GM18508 (cell line): ENCODE measurements around the gene PALM2AKAP2.

Experiments used
- ATAC-seq: cut with Tn5 transposase; IDR thresholded peaks from one replicate; pipeline ENCODE4 v1.9.1; 2021; ENCODE audit warnings: moderate number of reproducible peaks; ENCODE audit not compliant: insufficient read depth, unreplicated experiment

Gene PALM2AKAP2

DNA sequence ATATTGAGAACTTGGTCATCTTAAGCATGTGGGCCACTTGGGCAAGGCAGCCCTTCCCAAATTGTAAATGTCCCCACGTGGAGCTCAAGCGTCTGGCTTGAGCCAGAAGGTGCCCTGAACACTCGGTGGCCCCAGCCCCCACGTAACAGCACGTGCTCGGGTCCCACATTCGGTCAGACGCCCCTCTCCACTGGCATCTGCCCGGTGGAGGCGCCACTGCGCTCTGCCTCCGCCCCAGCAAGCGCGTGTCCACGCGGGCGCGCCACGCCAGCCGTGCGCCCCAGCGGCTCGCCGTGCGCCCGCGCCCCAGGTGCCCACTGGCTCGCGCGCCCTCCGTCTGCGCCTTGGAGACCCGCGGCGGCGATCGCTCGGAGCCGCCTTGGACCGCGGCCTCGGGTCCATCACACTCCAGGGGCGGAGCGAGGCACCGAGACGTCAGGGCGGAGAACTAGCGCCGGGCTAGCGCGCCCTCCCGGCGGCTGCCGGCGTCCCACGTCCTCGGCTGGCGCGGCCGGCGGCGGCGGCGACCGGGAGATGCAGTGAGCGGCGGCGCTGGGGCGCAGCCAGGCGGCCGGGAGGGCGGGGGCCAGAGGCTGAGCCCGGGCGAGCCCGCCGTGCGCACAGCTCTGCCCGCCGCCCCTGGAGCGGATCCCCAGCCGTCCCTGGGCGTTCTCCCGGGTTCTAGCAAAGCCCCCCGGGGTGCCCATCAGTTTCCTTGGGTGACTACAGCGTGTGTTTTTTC is at the start of gene PALM2AKAP2:
Gene PALM2AKAP2, plus strand, starts transcription at position 488 of the 742 bp plus-strand sequence. CDS start 291 bp downstream, outside the sequence.
- no peak for ATAC-seq

DNA sequence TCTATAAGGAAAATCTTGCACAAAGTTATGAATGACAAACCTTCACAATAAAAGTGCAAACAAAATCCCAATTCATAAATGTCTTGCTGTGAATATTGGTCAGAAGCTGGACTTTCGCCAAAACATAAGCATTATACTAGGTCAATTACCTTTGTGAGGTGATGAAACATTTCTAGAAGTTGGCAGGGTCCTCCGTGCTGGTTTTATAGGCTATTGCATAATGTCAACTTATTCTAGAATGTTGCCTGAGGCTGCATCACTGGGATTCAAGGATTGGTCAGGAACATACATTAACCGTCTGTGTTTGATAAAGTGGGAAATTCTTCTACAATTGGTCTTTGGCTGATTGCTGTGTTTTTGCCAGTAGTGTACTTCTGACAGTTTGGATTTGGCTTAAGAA is 49.8 kb upstream of the PALM2AKAP2 start:
- ATAC-seq = no peak

DNA sequence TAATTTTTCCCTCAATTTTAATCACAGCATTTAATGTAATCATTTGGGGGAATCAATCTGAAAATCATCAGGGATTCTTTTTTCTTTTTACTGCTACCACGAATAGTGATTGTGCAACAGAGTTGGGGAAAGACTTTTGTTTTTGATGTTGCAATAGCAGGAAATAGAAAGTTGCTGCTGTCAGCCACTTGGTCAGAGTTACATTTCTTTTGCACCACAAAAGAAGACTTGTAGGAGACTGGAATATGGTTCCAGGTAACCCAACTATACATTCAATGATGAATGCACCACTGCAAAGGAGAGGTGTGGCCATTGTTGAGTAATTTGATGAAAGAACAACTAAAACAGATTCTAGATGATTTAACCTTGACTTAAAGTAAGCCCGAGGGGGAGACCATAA is 46.3 kb upstream of the PALM2AKAP2 start:
- ATAC-seq = no peak

DNA sequence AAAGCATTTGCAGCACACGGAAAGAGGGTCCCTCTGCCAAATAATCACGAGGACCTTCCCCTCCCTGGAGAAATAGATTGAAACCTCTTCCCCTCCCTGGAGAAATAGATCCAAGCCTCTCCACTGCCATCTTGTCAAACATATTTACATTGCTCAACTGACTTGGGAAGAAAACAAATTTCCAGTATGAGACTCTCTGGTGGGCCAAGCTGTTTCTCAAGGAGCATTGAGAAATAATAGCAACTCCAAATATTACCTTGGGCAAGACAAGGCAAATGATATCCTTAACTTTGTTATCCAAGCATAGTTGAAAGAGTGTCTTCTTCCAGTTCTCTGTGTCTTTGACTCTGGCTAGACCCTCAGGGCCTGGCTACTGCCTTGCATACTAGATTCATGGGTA is 45.2 kb upstream of the PALM2AKAP2 start:
- ATAC-seq = no peak

DNA sequence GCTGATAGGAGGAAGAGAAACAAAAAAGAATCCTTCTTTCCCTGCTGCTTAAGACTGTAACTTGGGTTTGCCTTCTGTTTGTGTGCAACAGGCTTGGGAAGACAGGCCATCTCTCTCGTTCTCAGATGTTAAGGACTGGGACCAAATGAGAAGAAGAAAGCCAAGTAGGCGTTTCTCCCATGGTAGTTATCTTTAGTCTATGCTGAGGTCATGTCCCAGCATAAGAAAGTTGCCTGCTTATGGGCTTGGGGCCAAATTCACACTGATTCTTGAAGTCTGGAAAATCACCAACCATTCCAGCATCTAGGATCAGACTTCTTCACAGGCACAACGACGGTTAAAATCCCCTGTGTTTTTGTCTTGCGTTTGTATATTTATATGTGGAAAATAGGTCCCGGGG is 44.2 kb upstream of the PALM2AKAP2 start:
- no peak for ATAC-seq

DNA sequence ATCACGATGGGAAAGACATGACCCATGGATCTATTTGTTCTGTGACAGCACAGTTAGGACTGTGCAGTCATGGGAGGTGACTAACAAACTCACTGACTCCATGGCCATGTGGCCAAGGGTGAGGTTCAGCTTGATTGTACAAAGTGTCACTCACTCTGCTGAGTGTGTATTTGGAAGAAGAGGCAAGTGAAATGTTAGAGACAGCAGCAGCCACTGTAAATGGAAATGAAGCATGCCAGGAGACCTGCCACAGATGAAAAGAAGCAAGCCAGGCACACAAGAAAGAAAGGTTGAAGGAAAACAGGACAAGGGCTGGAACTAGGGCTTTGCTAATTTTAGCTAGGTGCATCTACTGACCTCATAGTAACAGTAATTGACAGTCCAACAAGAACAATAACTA is 42.7 kb upstream of the PALM2AKAP2 start:
- ATAC-seq = no peak

DNA sequence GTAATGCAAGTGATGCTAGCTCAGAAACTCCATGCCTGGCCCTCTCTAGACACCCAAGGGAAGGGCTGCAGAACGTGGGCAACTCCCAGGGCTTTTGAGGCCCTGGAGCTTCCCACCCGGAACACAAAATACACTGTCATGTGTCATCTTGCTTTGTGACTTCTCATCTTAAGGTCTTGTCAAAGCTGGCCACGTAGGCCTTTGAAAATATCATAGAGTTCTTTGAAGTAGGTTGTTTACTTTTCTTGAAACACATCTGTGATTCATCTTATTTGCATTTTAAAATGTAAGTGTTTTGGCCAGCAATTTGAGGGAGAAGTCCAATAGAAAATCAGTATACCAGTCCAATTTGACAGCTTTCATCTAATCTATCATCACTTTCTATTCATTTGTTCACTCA is 40.2 kb upstream of the PALM2AKAP2 start:
- ATAC-seq = no peak

DNA sequence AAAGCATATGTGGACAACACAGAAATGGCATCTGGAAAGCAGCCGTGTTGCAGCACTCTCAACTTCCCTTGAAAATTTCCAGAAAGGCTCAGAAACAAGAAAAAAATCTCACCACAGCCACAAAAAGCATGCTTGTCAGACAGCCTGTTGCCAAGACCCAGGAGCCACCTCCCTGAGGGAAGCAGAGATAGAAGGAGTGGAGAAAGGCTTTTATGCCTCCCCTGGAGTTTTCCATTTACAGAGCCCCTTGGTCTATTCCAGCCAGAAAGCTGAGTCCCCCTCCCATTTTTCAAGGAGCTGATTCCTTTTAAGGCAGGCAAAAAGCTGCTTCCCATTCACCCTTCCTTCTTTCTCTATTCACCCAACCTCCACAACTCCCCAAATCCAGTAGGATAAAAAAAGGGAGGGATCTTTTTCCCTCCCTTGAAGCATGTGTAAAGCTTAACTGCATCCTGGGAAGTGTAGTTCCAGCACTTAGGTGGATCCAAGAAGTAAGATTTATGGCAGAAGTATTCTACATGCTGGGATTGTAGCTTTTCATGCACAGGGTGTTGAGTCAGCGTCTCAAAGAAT is 37.1 kb upstream of the PALM2AKAP2 start:
- no peak for ATAC-seq

DNA sequence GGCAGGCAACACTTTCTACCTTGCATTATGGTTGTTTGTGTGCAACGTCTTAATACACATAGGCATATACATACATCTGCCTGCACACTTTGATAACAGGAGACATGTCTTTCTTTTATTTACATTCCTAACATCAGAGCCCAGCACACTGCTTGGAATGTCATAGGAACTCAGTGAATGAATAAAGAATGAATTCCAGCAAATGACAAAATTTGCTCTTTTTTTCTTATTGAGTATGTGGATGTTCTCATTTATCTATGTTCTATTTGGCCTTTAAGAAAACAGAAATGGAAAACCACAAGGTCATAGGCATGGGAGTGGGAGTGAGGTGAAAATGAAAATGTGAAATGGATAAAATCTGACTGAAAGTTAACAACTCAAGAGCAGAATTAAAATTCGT is 36.3 kb upstream of the PALM2AKAP2 start:
- ATAC-seq = no peak

DNA sequence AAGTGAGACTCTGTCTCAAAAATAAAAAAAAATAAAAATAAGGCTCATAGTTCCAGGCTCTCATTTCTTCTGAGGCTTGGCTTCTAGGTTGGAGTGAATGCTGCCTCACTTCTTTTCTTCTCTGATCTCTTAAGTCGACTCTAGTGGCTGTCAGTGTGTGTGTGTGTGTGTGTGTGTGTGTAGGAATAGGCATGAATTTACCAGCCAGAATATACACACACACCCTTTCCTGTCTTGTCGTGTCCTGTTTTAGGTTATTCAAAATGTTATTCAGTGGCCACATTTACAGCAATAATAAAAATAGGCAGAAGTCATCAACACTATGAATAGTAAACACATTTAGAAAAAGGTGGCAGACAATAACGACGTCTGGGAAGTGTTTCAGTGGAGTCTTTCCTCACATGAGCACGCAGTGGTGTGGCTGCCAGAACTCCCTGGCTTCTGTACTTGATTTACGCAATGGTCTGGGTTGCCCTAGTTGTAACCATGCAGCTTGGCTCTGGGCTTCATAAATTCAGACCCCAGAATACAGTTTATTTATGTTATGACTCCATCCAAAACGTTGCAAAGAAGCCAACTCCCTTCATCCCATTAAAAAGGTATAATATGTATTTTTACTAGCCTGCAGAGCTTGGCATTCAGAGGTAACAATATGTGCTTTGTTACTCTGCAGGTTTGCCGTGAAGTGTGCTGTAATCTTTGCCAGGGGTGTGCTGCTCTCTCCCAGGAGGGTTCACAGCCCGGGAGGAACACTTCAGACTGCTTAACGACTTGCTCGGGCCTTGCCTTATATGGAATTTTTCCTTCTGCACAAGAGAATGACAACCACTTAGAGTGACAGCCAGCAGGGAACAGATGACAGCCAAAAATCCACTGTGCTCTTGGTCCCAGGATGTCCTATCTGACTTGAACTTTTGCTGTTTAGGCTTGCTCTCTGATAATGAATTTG is 34.4 kb upstream of the PALM2AKAP2 start:
- ATAC-seq = no peak

DNA sequence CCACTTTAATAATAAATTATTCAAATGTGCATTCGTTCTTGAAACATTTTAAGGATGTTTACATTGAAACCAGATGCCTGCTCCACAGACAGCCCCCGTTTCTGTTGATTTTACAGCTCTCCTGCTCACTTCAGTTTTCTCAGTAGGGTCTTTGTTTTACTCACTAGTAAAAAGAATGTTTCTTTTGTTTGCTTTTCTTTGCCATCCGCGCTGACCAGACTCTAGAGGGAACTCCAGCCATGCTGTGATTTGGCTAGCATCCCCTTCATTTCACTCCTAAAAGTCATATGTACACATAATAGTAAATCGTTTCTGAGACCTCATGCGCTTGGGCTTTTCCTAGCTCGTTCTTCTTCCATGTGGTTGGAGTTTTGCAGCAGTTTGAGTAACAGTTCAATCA is 28.7 kb upstream of the PALM2AKAP2 start:
- ATAC-seq = no peak

DNA sequence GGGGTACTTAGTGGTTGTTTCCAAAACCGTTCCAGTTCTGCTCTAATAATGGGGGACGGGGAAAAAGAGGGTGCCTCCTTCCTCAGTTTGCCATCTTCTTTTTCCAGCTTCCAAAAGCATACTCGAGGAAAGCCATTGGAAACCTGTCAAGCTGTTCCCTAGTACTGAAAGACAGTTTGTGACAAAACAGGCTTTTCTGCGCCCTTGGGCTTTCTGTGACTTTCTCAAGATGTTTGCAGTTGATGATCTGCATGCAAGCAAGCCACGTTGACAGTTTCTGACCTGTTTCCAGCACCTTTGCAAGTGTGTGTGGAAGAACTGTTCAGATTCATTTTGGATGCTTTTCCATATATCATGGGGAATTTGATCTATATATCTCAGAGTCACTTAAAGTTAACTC is 26.7 kb upstream of the PALM2AKAP2 start:
- no peak for ATAC-seq

DNA sequence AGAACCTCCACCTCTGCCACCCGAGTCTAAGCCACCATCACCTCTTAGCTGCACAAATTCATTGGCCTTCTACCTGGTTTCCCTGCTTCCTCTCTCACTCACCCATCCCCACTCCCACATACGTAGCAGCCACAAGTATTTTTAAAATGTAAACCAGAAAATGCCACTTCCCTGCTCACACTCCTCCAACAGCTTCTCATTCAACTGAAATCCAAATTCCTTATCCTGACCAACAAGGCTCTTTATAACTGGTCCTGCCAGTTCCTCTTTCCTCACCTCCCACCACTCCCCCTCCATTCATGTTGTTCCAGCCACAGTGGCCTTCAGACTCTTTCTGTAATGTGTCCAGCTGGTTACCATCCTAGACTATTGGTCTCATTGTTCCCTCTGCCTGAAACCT is 25.0 kb upstream of the PALM2AKAP2 start:
- ATAC-seq = no peak

DNA sequence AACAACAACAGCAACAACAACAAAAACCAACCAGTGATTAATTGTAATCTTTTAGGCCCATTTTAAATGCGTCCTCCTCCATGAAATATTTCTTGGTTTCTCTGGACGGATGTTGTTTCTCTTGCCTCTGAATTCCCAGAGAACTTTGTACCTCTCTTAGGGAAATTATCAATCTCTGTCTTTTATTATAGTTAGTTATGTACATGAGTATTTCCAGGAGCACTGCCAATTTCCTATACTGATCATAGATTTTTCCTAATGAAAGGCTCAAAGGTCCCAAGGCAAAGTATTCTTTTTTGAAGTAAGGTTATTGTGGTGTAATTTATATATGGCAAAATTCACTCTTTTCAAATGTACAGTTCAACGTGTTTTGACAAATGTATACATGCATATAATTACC is 20.4 kb upstream of the PALM2AKAP2 start:
- ATAC-seq = no peak

DNA sequence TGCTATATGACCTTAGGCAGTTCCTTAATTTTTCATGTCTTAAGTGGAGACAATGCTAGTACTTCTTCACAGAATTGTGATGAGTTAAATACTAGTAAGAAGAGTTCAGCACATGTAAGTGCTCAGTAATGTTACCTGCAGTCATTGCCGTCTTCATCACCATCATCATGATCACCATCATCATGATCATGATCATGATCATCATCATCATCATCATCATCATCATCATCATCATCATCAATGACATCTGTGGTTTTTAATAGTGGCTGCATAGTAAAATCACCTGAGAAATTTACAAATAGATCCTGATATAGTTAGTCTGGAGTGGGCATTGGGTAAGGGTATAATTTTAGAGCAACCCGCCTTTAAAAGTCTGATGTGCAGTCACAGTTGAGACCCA is 14.7 kb upstream of the PALM2AKAP2 start:
- no peak for ATAC-seq

DNA sequence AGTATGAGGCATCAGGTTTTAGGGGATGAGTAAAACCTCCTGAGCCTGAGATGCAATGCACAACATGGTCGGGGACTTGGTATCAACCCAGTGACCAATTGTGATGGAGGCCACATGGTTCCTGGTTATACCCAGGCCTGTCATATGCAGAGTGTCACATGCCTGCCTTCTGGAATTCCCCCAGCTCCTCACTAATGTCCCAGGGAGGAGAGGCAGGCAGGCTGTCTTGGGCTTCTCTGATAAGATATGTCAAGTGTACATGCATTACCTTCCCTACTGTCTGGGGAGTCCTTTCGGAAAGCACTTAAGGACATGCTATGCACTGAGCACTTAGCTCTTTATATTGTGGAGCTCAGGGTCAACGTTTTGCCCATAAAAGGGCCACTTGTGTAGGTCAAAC is 14.2 kb upstream of the PALM2AKAP2 start:
- ATAC-seq = no peak

DNA sequence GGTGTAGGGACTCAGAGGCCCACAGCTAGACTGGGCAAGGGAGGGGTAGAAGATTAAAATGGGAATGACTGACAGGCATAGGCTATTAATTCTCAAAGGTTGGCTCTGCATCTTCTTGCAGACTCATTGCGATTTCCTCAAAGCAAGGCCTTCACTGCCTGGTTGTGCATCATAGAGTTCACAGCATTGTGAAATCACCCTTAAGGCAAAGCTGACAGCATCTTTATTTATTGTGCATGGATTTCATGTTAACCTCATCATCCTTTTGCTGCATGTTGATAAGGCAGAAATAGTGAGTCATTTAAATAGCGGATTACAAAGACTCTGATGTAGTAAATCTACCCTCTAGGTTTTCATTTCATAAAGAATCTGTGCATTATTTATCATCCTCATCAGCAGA is 13.6 kb upstream of the PALM2AKAP2 start:
- ATAC-seq = no peak

DNA sequence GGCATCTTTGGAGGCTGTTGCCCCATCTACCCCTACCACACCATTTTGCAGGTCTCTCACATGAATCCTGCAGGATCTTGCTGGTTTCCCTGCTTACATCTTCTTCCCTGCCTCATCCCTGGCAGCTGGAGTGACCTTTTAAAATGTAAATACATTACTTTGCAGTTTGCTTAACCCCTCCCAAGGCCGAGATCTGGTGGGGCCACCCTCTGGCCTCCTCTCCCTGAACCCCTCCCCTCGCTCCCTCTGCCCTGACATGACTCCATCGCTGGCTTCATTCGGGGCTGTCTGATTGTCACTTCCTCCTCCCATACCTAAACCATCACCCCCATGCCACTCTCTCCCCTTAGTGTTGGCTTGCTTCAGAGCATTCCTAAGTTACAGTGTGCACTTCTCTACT is 12.6 kb upstream of the PALM2AKAP2 start:
- ATAC-seq = no peak

DNA sequence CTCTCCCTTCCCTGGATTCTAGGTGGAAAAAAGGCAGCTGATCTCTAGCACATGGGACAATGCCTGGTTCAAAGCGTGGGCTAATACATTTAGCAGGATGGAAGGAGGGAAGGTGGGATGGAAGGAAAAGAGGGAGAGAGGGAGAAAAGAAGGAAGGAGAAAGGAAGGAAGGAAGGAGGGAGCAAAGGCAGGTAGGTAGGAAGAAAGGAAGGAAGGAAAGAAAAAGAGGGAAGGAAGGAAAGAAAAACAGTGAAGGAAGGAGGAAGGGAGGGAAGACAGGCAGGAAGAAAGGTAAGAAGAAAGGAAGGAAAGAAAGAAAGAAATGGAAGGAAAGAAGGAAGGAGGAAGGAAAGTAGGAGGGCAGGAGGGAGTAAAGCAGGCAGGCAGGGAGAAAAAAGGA is 12.2 kb upstream of the PALM2AKAP2 start:
- ATAC-seq = no peak

DNA sequence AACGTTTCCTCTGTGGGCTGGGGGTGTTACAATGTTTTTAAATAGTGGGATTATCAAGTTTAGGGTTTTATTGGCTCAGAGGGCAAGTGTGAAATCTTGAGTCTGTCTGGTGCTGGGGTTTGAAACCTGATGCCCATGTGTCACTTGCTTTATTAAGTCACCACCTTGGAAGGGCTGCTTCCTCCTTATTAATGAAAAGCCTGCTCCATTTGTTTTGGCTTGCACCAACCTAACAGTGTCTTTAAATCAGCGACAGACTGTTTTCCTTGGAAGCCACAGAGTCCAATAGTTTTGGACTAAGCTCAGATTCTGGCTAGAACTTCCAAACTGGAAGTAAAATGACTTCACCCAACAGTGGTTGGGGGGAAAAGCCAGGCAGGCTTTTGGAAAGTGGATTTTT is 10.7 kb upstream of the PALM2AKAP2 start:
- no peak for ATAC-seq

DNA sequence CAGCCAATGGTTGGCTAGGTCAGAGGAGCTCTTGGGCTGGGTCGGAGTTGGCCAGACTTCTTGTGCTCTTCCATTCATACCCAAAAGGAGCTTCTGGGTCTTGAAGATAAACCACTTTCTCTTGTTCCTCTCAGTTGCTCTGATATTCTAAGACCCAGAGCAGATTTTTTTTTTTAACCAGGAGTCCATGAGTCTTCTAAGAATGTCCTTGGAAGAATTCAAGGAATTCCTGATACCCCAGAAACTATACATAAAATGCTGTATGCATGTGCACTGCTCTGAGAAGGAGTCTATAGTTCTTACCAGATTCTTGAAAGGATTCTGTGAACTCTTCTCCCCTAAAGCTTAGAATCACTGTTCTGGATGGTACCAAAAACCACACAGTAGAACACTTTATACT is 9.9 kb upstream of the PALM2AKAP2 start:
- ATAC-seq = no peak
